NCI-H1048 (cell line): ENCODE measurements around the gene NAXD.
"Not testable (repeated sequence)": the region's sequence is repeated elsewhere in the genome, so short reads cannot be mapped to it uniquely, and the experiment has no call there.

ENCODE experiments used
- DNase-seq: peaks from one replicate; lab custom pipeline; 2025; lab: John Stamatoyannopoulos, UW

Gene NAXD

DNA sequence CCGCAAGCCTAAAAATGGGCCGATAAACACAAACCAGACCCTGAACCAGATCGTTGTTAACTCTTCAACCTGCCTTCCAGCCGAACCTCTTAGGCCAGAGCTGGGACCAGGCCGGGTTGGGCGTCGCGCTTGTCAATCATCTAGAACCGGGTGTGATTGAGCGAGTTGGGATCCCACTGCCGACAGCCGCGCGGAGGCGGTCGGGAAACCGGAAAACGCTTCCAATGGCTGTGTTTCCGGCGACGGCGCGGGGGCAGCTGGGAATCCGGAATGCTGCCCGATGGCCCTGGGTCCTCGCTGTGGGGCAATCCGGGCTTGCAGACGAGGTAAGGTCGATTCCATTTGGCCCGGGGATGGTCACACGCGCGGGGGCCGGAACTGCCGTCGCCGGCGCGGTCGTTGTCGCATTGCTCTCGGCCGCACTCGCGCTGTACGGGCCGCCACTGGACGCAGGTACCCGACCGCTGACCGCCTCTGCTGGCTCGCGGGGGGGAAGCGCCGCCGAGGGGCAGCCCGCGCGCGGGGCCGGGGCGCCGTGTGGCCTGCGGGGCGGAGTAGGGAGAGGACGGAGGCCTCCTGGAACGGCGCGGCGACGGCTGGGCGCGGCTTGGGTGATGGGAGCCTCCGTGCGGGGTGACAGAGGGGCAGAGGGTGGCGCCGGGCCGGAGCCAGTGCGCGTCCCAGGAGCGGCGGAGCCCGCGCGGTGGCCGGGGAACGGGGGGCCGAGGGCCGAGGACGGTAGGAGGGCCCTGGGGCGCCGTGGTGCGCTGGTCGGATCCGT is at the start of gene NAXD:
NAXD (plus strand) TSS at position 224 of the 781 bp plus-strand sequence; CDS start at position 281, 57 bp downstream.
- peak; percentile 72 for DNase-seq

- no peak for DNase-seq
Observed at GRCh38 chr13:110566171-110566570, 49.2 kb upstream of the NAXD start.

GRCh38 chr13:110568612-110569011 is 46.7 kb upstream of the NAXD start:
- no peak for DNase-seq

- DNase-seq: not testable (repeated sequence)
Observed at GRCh38 chr13:110569962-110570361, 45.4 kb upstream of the NAXD start.

GRCh38 chr13:110570886-110571285 is 44.5 kb upstream of the NAXD start:
- no peak for DNase-seq

GRCh38 chr13:110571896-110572777 is 43.2 kb upstream of the NAXD start:
- DNase-seq: no peak

DNA sequence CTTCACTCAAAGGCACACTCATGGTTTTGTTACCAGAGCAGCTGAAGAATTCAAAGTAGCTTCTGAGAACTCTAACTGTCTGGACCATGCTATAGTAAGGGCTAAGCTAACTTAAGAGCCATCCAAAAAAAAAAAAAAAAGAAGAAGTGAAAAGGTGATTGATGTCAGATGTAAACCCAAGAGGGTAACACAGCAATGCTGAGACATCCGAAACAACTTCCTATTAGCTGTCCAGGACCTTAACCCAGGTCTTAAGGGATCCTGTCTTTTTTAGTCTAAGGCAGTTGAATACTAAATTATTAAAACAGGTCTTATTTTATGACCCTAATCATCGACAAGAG is 42.6 kb upstream of the NAXD start:
- DNase-seq: no peak

- DNase-seq: no peak
Observed at GRCh38 chr13:110574161-110574560, 41.2 kb upstream of the NAXD start.

GRCh38 chr13:110575322-110576069 is 39.8 kb upstream of the NAXD start:
- DNase-seq: no peak

- DNase-seq: no peak
Observed at GRCh38 chr13:110576070-110576394, 39.3 kb upstream of the NAXD start.

DNA sequence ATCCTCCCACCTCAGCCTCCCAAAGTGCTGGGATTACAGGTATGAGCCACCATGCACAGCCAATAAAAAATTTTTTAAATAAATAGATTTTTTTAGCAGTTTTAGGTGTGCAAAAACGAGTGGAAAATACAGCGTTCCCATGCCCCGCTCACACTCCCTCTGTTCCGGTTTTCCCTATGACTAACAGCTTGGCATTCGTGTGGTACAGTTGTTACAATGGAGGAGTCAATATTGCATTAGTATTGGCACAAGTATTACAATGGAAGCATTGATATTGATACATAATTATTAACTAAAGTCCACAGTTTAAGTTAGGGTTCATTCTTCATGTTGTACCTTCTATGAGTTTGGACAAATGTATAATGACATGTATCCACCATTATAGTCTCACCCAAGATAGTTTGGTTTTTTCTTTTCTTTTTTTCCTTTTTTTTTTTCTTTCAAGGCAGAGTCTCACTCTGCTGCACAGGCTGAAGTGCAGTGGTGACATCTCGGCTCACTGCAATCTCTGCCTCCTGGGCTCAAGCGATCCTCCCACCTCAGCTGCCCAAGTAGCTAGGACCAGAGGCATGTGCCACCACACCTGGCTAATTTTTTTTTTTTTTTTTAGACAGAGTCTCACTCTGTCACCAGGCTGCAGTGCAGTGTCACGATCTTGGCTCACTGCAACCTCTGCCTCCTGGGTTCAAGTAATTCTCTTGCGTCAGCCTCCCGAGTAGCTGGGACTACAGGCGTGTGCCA is 38.4 kb upstream of the NAXD start:
- DNase-seq: no peak

DNA sequence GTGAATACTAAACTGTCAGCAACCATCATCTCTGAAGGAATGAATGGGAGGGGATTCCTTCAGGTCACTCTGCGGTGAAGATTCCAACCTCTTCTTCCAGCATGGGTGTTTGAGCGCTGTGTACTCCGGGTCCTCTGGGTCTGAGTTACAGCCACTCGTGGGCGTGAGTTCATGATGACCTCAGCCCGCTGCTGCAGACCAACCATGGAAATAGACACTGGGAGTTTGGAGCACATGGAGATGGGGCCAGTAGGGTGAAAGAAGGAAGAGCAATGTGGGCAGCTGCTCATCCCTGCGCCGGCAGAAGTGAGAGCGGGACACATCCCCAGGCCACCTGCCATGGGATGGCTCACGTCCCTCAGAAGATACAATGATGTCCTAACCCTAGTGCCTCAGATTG is 37.0 kb upstream of the NAXD start:
- no peak for DNase-seq

- no peak for DNase-seq
Observed at GRCh38 chr13:110580800-110581199, 34.5 kb upstream of the NAXD start.

GRCh38 chr13:110581506-110582185 is 33.7 kb upstream of the NAXD start:
- no peak for DNase-seq

DNA sequence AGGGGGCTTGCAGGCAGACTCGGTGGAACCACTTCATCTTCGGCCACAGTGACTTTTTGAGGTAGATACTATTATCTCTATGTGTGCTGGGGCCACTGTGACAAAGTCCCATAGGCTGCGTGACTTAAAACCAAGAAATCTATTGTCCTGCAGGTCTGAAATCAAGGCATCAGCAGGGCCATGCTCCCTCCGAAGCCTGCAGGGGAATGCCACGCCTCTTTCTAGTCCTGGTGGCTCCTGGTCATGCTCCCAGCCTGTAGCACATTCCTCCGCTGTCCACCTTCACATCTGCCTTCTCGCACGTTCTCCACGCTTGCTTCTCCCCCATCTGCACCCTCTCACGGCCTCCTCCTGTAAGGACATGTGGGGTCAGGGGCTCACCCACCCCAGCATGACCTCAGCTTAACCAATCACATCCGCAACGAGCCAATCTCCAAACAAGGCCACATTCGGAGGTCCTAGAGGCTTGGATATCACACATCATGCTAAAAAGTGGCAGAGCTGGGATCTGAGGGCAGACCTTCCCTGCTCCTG is 32.9 kb upstream of the NAXD start:
- DNase-seq: no peak

DNA sequence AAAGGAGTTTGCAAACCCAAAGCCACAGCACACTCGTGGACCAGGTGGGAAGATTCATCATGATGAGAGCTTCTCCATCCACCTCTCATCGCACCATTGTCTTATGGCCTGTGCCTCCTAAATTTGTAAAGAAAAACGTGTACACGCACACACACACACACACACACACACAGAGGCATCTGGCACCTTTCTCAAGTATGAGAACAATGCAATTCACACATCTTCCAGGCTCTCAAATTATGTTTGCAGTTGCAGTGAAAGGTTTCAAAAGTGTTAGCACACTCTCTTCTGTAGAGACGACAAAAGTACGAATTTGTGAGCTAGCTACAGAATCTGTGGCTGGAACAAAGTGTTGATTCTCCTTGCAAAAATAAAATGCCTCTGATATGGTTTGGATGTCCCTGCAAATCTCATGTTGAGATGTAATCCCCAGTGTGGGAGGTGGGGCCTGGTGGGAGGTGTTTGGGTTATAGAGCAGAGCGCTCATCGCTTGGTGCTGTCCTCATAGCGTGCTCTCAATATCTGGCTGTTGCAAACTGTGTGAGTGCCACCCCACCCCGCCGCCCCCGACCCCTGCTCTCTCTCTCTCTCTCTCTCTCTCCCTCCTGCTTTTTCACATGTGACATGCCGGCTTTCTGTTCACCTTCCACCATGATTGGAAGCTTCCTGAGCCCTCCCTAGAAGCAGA is 32.0 kb upstream of the NAXD start:
- DNase-seq: no peak

GRCh38 chr13:110589793-110590390 is 25.5 kb upstream of the NAXD start:
- no peak for DNase-seq

DNA sequence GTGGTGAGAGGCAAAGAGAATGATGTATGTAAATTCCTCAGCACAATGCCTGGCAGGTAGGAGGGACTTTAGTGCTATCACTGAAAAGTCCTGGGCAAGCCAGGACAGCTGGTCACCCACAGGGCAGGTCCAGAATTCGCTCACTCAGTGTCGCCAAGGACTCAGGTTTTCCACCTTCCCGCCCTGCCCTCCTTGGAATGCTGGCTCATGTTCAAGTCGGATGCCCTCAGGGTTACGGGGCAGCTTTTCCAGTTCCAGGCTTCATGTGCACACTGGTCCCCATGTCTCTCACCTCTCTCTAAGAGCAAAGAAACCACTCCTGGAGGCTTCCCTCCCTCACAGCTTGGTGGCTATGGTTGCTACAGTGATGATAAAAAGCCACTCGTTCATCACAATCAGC is 24.8 kb upstream of the NAXD start:
- DNase-seq: no peak

- no peak for DNase-seq
Observed at GRCh38 chr13:110592665-110593064, 22.7 kb upstream of the NAXD start.
